Fibroblast of skin of back (primary cell): Measurements from ENCODE around the gene ABHD3. TPM values are rescaled to one million over a fixed set of nuclear protein-coding genes. Genes with fewer than 3 reads are reported as not detected.
"Not testable (repeated sequence)": the region's sequence is repeated elsewhere in the genome, so short reads cannot be mapped to it uniquely, and the experiment has no call there.

Source experiments
- DNase-seq: peaks from one replicate; pipeline ENCODE4 v3.0.0-alpha.2; 2013
- polyA plus RNA-seq, 2 experiments: library from polyadenylated mRNA; unstranded; fragments of 120-200 nt; gene quantifications; one replicate each; pipeline ENCODE4 v1.2.1, GENCODE V29; 2013; ENCODE audit not compliant: insufficient read length in 2 of 2

ABHD3 gene, protein sequence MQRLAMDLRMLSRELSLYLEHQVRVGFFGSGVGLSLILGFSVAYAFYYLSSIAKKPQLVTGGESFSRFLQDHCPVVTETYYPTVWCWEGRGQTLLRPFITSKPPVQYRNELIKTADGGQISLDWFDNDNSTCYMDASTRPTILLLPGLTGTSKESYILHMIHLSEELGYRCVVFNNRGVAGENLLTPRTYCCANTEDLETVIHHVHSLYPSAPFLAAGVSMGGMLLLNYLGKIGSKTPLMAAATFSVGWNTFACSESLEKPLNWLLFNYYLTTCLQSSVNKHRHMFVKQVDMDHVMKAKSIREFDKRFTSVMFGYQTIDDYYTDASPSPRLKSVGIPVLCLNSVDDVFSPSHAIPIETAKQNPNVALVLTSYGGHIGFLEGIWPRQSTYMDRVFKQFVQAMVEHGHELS
- polyA plus RNA-seq (2013, experiment 1 of 2; ENCODE audit: insufficient read length), result 5.4 TPM
- polyA plus RNA-seq (2013, experiment 2 of 2; ENCODE audit: insufficient read length), result 1.8 TPM

DNA sequence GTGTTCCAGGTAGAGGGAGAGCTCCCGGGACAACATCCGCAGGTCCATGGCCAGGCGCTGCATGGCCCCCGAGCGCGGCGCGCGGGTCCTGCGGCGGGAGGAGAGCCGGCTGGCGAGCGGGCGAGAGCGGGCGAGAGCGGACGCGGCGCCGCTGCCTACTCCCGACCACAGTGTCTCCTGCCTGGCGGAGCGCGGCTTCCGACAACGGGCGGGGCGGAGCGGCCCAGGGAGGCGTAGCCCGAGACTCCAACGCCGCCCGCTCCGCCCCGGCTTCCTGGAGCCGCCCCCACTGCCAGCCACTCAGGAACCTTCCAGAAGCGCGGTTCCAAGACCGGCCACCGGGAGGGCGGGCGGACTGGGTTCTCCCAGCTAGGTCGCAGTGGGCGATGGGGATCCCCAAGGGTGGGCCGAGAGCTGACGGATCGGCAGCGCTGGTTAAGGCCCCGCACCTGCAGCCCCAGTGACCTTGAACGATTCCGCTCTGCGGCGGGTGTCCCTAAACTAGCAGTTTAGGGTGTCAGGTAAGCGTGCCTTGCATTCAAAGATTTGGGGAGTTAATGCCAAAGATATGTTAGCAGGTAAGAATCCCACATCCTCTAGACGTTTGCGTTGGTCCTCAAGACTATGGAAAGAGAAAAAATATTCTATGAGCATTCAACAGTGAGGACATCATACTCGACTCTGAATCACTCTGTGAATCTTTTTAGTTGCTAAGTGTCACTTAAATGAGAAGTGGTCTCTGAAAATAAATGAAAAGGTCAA lies at the start of gene ABHD3:
ABHD3 (minus strand) TSS at position 172 of the 762 bp plus-strand sequence; CDS start at position 63, 109 bp downstream.
- DNase-seq, result peak; percentile 92

GRCh38 chr18:21747764-21748693 lies 43.5 kb upstream of the ABHD3 start:
- no peak for DNase-seq

GRCh38 chr18:21747268-21747667 lies 42.7 kb upstream of the ABHD3 start:
- DNase-seq, result no peak

DNA sequence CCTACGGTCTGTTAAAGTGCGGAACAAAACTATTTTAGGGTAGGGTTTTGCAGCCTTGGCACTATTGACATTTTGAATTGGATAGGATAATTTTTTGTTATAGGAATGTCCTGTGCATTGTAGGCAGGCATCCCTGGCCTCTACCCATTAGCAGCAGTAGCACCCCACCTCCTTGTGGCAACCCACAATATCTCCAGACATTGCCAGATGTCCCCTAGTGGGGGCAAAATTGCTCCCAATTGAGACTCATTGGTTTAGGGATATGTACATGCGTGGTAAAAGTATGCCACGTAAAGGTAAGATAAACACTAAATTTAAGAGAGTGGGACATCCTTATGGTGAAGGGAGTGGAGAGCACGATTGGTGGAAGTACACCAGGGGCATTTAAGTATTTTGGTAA lies 40.7 kb upstream of the ABHD3 start:
- DNase-seq, result no peak

GRCh38 chr18:21743166-21743832 lies 38.7 kb upstream of the ABHD3 start:
- no peak for DNase-seq

- DNase-seq, result no peak
Observed at GRCh38 chr18:21742315-21742687, 37.7 kb upstream of the ABHD3 start.

DNA sequence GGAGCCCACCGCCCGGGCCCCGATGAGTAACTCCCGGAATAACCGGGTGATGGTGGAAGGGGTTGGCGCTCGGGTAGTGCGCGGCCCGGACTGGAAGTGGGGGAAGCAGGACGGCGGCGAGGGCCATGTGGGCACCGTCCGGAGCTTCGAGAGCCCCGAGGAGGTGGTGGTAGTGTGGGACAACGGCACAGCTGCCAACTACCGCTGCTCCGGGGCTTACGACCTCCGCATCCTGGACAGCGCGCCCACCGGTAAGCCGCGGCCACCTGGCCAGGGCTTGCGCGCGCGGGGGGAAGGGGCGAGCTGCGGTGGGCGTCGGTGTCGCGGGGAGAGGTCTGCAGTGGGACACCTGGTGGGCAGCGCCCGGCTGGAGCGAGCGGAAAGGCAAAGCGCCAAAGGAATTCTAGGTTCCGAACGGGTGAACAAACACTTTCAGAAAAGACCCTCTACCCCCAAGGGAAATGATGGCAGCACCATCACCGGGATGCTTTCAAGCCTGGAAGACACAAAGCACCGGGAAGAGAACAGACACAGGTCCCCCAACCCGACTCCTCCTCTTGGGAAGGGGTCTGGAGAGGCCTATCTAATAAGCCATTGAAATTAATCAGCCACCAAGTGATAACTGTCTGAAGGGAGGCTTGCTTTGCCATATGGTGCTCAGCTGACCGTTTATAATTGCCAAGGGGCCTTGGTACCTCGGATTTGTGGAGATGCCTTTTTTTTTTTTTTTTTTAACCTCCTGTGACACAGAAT lies 37.2 kb upstream of the ABHD3 start:
- peak; percentile 25 for DNase-seq

- no peak for DNase-seq
Observed at GRCh38 chr18:21741312-21741561, 36.7 kb upstream of the ABHD3 start.

DNA sequence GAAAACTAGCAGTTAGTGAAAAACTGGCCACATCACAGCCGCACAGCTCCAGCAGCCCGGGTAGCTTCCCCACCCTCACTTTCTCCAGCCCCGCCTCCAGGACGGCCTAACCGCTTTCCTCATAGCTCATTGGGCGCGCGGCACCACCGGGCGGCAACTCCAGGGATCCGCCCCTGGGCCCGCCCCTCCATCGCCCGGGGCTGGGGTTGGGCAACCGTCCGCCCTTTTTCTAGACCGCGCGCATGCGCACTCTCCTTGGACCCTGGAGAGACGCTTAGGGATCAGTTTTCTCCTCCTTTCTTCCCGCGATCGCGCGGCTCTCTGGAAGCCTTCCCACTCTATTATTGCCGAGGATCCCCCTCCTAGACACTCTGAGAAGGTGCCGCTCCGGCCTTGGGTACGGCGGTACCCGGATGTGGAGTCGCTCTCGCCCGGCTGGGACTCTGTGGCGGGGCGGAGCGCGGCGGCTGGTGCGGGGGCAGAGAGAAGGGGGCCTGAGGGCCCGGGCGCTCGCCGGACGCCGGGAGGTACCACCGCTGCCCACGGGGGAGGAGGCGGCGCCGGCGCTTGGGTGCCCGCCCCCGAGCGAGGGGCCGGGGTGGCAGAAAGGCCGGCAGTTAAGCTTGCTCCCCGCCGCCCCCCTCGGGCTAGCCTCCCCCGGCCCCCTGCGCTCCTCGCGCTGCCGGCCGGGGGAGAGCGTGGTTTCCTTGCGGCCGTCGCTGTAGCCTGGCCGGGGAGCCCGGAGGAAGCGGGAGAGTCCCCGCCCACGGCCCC lies 36.2 kb upstream of the ABHD3 start, which contains the start of gene MIB1:
MIB1 (plus strand) TSS at position 255 of the 774 bp plus-strand sequence. CDS start 792 bp downstream, outside the sequence.
- peak; percentile 97 for DNase-seq

DNA sequence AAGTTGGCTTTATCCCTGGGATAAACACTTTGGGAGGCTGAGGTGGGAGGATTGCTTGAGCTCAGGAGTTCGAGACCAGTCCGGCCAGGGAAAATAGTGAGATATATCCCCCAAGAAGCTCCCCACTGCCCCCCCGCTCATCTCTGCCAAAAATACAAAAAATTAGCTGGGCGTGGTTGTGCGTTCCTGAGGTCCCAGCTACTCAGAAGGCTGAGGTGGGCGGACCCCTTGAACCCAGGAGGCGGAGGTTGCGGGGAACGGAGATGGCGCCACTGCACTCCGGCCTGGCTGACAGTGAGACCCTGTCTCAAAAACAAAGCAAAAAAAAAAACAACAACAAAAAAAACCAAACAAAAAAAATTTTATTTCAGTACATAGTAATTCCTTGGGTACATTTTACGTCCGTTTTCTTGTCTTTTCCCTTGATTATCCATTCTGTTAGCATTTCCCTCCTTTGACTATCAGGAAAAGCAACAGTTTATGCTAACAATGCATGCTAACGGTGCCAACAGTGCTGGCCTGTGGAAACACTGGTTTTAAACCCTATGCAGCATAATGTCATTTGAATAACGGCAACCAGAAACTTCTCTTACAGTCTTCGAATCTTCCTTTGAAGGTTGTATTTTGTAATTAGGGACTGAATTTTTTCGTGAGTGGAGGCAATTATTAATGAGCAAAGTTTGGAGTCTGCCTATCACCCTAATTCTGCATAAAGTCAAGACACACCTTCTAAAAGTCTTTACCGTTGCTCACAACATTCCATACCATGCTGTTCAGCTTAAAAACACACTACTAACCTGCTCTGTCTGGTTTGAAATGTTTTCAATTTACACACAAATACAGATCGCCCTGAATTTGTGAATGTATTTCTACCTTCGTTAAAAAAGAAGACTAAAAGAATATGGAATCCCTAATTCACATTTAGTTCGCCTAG lies 35.3 kb upstream of the ABHD3 start:
- no peak for DNase-seq

DNA sequence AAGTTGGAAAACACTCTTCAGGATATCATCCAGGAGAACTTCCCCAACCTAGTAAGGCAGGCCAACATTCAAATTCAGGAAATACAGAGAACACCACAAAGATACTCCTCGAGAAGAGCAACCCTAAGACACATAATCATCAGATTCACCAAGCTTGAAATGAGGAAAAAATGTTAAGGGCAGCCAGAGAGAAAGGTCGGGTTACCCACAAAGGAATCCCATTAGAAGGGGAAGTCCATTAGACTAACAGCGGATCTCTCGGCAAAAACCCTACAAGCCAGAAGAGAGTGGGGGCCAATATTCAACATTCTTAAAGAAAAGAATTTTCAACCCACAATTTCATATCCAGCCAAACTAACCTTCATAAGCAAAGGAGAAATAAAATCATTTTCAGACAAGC lies 32.4 kb upstream of the ABHD3 start:
- not testable (repeated sequence) for DNase-seq

GRCh38 chr18:21735452-21736015 lies 31.0 kb upstream of the ABHD3 start:
- DNase-seq, result peak; percentile 35

DNA sequence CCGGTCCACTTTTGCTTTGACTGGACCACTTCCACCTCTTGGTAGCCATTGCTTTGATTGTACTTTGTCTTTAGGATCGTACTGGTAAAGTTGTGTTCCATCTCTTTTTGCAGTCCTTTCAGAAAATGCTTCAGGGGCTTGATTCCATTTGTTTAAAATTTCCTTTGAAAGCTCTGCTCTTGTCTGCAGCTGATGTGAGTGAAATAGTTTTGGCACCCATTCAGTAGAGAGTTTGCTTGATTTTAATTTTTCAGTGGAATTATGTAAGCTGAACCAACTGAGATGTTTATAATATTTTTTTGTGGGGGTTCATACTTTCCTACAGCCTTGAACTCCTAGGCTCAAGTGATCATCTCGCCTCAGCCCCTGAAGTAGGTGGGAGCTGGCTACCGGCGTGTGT lies 28.4 kb upstream of the ABHD3 start:
- no peak for DNase-seq

GRCh38 chr18:21727702-21728101 lies 23.1 kb upstream of the ABHD3 start:
- DNase-seq, result no peak

GRCh38 chr18:21725201-21725600 lies 20.6 kb upstream of the ABHD3 start:
- no peak for DNase-seq

DNA sequence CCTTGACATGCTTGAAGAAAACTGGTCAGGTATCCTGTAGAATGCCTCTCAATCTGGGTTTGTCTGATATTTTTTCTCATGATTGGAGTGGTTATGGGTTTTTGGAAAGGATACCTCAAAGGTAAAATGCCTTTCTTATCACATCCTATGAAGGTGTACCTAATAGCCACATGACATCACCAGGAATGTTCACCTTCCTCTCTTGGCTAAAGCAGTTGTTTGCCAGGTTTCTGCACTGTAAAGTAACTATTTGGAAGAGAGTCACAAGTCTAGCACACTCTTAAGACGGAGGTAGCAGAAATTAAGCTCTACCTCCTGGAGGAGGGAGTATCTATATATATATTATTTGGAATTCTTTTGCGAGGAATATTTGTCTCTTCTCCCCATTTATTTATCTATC lies 18.1 kb upstream of the ABHD3 start:
- DNase-seq, result no peak

DNA sequence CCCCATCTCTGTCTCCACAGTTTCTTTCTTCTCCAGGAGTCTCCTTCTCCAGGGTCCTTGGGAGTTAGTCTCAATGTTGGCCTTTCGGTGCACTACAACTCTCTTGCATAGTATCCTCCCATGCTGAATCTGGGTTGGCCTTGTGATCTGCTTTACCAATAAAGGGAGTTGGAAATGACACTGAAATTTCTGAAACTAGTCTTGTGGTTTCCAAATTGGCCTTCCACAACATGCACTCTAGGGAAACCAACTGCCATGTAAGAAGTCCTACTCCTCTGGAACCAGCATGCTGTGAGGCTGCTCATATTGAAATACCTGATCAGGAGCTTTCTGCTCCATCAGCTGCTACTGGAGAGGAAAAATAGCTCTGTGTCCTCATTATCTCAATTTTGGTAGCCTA lies 9.9 kb upstream of the ABHD3 start:
- no peak for DNase-seq

DNA sequence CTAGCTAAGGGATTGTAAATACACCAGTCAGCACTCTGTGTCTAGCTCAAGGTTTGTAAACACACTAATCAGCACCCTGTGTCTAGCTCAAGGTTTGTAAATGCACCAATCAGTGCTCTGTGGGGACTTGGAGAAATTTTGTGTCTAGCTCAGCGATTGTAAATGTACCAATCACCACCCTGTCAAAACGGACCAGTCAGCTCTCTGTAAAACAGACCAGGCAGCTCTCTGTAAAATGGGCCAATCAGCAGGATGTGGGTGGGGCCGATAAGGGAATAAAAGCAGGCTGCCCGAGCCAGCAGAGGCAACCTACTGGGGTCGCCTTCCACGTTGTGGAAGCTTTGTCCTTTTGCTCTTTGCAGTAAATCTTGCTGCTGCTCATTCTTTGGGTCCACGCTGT lies 2.6 kb upstream of the ABHD3 start:
- DNase-seq, result not testable (repeated sequence)

DNA sequence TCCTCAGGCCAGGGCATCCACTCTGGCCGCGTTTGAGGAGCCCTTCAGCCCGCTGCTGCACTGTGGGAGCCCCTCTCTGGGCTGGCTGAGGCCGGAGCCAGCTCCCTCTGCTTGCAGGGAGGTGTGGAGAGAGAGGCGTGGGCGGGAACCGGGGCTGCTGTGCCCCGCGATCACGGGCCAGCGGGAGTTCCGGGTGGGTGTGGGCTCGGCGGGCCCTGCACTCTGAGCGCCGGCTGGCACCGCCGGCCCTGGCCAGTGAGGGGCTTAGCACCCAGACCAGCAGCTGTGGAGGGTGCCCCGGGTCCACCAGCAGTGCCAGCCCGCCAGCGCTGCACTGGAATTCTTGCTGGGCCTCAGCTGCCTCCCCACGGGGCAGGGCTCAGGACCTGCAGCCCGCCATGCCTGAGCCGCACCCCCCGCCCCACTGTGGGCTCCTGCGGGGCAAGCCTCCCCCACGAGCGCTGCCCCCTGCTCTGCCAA lies 1.9 kb upstream of the ABHD3 start:
- no peak for DNase-seq
